Thyroid gland (tissue), 4 donors: ENCODE measurements around the gene ENKD1.

Experiments
- POLR2A ChIP-seq, 2 donors: fragments of 450-650 bp; IDR thresholded peaks; one replicate each; pipeline ENCODE4 v1.6.1; 2017; ENCODE audit warnings: antibody characterized with exemption in 2 of 2, mild to moderate bottlenecking in 2 of 2, moderate library complexity in 1 of 2
- TF ChIP-seq, protein P1 (sequence below), 6 experiments: fragments of 200-600 bp in 3 of 6; fragments of 450-650 bp in 3 of 6; sonication (generic) in 3 of 6; IDR thresholded peaks; one replicate each; pipeline ENCODE4 v1.5.1; 2016 to 2019; ENCODE audit warnings: antibody characterized with exemption in 6 of 6, mild to moderate bottlenecking in 2 of 6, inconsistent platforms in 1 of 6, moderate library complexity in 1 of 6

DNA sequence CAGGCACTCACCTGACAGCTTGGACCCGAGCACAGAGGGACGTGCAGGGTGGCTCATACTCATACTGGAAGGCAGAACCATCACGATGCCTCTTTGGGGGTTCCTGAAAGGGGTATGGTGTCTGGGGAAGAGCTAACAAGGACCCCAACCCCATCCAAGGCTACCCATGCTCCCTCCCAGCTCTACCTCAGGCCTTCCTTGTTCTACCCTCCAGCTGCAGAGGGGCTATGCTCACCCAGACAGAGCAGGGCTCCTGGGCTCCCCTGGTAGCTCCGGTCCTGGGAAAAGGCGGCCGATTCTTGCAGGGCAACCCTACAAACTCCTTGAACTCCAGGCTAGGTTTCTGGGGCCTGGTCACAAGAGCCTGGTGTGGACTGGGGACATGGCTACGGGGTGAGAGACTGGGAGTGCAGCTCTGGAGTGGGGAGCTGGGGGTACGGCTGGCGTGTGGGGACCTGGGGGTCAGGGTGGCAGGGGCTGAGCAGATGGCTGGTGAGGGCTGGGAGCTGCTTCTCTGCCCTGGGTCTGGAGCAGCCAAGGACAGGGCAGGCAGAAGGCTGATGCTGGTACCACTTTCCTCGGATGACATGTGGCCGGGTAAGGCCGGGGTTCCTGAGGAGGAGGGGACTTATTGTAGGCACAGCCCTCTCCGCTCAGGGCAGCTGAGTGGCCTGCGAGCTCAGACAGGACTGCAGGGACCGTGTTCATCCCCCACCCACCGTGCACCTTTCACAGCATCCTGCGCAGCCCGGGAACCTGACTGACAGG is 8.6 kb downstream of the ENKD1 start:
- TF ChIP-seq POLR2A (IDR thresholded peaks at IDR 0.05): no peak
- TF ChIP-seq, protein P1, sequence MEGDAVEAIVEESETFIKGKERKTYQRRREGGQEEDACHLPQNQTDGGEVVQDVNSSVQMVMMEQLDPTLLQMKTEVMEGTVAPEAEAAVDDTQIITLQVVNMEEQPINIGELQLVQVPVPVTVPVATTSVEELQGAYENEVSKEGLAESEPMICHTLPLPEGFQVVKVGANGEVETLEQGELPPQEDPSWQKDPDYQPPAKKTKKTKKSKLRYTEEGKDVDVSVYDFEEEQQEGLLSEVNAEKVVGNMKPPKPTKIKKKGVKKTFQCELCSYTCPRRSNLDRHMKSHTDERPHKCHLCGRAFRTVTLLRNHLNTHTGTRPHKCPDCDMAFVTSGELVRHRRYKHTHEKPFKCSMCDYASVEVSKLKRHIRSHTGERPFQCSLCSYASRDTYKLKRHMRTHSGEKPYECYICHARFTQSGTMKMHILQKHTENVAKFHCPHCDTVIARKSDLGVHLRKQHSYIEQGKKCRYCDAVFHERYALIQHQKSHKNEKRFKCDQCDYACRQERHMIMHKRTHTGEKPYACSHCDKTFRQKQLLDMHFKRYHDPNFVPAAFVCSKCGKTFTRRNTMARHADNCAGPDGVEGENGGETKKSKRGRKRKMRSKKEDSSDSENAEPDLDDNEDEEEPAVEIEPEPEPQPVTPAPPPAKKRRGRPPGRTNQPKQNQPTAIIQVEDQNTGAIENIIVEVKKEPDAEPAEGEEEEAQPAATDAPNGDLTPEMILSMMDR (IDR thresholded peaks at IDR 0.05): no peak
